ENCODE results near the gene DCXR.

- TF ChIP-seq TAF1 (IDR thresholded peaks at IDR 0.05; ENCODE audit: borderline replicate concordance, low read depth, low read length) (no peak), POLR2A (IDR thresholded peaks at IDR 0.05; ENCODE audit: low read depth, low read length) (no peak)
These were observed 40.9 kb upstream of the DCXR start for GRCh38 chr17:82078433-82078832.
